Activated CD4-positive, alpha-beta T cell treated with anti-CD3 and anti-CD28 coated beads, Interleukin-2, Interleukin-6, amounts not matched to agents 100 ng/mL and 50 ng/mL, durations not matched to agents 16 hours and 8 hours (primary cell): Measurements from ENCODE around the gene TRIM10.
"Not testable (repeated sequence)": the region's sequence is repeated elsewhere in the genome, so short reads cannot be mapped to it uniquely, and the experiment has no call there.

ENCODE experiments used
- DNase-seq: peaks from one replicate; pipeline ENCODE4 v3.0.0-alpha.2; 2020

Gene TRIM10

DNA sequence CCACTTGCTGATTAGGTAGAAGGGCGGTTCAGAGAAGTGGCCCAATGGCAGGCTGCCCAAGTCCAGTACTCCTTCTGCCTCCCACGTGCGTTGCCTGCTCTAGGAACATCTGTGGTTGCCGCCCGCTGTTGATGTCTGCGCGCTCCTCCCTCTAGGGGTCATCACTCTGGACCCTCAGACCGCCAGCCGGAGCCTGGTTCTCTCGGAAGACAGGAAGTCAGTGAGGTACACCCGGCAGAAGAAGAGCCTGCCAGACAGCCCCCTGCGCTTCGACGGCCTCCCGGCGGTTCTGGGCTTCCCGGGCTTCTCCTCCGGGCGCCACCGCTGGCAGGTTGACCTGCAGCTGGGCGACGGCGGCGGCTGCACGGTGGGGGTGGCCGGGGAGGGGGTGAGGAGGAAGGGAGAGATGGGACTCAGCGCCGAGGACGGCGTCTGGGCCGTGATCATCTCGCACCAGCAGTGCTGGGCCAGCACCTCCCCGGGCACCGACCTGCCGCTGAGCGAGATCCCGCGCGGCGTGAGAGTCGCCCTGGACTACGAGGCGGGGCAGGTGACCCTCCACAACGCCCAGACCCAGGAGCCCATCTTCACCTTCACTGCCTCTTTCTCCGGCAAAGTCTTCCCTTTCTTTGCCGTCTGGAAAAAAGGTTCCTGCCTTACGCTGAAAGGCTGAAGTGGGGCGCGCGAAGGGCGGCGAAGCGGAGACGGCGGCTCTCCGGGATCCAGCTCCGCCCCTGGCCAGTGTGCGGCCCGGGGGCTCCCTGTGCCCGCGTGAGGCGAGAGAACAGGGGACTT, 10.9 kb upstream of the TRIM10 start:
- DNase-seq = no peak

DNA sequence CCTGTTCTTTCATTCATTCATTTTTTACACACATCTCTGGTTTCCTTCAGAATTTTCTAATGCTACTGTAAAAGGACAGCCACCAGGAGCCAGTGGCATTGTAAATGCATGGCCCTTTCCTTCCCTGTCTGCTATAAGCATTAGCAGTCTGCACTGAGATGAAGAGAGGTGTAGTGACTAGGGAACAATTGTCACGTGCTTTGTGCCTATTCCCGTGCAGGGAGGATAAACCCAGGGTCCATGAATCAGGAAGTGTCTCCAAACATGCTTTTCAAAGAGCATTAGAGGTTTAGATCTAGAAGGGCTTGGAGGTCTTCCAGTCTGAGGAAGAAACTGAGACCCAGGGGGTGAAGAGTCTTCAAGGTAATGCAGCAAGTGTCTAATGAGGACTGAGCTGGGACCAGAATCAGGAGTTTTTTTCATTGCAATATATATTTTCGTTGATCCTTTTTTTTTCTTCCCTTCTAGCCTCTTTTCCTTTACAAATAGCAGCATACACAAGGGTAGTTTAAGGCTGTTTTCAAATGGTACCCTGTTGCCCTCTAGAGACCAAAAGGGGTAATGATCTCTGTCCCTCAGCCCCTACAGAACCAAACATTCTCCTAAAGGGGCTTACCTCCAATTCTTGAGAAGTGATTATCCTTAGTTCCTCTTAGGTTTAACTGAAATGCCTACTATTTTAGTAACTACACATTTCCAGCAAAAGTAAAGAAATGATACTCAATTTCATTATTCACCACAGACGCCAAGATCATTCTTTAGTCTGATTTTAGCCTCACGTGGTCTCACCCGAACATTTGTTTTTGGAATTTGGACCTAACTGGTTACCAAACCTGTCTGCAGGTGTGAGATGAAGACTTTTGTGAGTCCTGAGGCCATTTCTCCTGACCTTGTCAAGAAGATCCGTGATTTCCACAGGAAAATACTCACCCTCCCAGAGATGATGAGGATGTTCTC, 8.9 kb upstream of the TRIM10 start:
- peak; percentile 55 for DNase-seq

DNA sequence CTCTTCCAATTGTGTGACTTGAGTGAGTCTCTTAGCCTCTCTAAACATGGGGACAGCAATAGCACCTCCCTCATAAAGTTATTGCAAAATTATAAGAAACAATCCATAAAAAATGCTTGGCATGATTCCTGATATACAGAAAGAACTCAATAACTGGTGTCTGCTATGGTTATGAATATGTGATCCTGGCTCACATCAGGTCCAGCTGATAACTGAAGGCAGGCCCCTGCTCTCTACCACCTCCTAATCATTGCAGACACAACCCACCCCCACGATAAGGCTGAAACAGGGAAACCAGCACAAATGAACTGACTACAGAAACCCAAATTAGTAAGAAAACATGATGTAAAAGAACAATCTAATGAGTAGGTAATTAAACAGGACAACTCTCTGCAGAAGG, 7.7 kb upstream of the TRIM10 start:
- DNase-seq = no peak

DNA sequence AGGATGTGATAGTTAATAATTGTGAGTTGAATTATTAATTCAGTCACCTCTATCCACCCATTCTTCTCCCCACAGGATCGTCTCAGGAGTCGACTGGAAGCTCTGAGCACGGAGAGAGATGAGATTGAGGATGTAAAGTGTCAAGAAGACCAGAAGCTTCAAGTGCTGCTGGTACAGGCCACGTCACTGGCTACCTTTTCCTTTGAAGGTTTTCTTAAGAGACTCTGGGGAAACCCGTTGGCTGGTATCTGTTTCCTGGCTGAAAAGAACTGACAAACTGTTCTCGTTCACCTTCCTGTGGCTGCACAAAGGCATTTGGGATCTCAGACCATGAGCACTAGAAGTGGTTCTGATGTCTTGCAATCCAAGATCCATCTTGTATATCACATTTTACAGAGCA, 6.1 kb upstream of the TRIM10 start:
- peak; percentile 26 for DNase-seq

DNA sequence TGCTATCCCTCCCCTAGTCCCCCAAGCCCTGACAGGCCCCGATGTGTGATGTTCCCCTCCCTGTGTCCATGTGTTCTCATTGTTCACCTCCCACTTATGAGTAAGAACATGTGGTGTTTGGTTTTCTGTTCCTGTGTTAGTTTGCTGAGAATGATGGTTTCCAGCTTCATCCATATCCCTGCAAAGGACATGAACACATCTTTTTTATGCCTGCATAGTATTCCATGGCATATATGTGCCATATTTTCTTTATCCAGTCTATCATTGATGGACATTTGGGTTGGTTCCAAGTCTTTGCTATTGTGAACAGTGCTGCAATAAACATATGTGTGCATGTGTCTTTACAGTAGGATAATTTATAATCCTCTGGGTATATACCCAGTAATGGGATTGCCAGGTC, 4.2 kb upstream of the TRIM10 start:
- not testable (repeated sequence) for DNase-seq

DNA sequence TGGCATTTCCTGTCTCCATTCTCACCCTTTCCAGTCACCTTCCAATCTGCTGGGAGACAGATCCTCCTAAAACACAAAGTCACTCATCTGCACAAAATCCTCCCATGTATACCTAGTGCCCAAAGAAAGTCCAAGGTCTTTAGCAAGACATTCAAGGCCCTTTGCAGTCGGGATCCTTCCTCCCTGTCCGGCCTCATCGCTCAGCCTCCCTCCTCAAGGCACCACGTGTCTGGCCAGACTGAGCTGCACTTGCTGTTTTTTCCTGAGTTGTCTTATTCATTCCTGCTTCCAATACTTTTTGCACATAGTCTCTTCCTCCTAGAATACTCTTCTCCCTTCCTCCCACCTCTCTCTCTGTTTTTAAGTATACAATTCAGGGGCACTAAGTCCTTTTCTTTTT, 3.7 kb upstream of the TRIM10 start:
- DNase-seq = no peak

DNA sequence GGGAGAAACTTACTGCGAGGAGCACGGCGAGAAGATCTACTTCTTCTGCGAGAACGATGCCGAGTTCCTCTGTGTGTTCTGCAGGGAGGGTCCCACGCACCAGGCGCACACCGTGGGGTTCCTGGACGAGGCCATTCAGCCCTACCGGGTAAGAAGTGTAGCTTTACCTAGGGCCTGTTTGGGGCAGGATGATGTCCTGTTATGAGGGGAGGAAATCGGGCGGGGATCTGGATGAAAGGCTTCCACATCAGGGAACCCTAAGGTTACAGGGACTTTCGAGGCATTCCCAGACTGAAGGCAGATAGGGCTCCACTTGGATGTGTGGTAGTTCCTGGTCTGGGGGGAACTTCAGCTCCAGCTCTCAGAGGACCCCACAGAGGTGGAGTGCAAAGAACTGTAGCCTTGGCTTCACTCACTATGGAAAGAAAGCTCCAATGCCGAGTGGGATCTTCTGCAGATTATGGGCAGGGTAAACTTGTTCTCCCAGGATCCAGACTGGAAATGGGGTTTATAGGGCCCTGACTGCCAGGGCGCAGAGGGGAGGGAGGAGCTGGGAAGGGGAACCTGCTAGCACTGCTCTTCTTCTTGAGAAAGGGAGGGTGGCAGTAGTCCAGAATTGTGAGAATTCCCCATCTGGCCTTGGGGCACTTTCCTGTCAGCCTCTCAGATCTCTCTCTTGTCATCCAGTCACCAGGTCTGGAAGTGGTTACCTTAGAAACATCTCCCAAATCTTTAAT, 3.1 kb upstream of the TRIM10 start:
- no peak for DNase-seq

DNA sequence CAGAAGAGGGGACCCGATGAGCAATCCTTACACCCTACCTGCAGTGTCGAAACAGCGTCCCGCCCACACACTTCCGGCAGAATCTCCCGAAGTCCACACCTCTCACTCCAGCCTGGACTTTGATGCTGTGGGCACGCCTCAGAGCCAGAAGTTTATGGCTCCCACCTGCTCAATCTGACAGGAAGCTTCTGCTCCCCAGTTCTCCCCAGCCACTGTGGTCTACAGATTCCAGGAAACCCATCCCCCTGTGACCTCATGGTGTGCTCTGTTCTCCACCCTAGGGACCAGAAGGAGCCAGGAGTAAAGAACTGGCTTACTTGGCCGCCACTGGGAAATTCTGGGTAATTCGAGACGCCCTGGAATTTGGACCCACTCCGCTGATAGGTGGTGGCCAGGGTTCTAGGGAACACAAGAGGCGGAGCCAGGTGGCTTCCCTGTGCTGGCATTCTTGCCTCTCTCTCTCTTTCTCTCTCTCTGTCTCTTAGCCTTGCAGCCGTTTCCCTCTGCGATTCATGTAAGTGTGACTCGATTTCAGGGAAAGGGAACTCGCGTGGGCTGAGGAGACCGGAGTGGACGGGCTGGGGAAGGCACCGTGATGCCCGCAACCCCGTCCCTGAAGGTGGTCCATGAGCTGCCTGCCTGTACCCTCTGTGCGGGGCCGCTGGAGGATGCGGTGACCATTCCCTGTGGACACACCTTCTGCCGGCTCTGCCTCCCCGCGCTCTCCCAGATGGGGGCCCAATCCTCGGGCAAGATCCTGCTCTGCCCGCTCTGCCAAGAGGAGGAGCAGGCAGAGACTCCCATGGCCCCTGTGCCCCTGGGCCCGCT, 2.3 kb upstream of the TRIM10 start, which contains the start of gene TRIM15:
TRIM15 (plus strand) TSS at position 457 of the 828 bp plus-strand sequence; CDS start at position 596, 139 bp downstream.
- peak; percentile 36 for DNase-seq

DNA sequence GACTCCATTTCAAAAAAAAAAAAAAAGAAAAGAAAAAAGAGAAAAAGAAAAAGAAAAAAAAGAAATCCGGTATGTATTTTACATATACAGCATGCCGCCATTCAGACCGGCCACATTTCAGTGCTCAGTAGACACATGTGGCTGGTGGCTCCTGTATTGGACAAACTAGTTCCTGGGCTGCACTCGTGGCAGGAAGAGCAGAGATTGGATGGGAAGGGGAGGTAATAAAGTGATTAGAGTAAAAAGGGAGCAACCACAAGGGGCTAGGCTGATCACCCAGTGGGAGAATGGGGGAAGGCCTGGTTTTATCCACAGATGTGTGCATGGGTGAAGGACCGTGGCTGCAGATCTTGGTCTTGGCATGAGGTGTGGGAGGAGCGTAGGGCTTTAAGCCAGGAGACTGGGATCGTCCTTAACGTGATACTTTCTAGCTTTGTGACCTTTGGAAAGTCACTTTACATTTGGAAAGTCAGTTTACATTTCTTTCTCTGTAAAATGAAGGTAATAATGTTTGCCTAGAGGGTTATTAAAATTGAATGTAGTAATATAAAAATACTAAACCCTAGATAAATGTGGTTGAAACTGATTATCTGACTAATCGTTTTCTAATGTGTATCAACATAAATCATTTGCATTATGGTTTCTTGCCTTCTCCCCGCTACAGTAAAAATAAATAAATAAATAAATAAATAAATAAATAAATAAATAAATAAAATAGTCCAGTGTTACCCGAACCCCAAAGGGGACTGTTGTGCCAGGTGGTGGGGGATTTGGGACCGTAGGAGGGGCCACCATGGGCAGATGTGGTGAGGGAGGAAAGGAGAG, 1.5 kb upstream of the TRIM10 start:
- DNase-seq = no peak

DNA sequence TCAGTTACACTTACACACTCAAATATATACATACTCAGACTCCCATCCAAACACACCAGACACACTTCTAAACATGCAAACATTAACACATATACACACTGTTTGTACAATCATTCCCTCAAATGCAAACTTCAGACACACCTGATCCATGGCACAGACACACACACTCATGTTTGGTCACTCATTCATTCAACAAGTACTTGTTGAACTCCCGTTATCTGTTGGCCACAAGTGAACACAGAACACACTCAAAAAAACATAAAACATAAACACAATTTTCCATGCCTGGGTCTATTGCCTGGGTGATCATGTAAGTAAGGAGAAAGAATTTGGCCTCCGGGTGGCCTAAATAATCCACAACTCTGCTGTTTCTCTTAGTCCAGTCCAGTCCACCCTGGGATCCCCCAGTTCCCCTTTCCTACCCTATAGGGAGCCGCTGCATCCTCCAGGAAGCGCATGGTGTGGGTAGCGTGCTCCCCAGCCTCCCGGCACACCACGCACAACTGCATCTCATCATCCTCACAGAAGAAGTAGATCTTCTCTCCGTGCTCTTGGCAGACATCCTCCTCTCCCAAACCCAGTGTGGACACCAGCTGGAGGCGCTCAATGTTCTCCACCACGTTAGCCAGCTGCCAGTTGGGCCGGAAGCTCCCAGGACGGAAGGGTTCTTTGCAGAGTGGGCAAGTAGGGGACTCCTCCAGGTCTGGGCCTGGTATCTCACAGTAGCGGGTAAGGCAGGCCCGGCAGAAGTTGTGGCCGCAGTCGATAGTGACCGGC, 815 bp downstream of the TRIM10 start:
- no peak for DNase-seq

DNA sequence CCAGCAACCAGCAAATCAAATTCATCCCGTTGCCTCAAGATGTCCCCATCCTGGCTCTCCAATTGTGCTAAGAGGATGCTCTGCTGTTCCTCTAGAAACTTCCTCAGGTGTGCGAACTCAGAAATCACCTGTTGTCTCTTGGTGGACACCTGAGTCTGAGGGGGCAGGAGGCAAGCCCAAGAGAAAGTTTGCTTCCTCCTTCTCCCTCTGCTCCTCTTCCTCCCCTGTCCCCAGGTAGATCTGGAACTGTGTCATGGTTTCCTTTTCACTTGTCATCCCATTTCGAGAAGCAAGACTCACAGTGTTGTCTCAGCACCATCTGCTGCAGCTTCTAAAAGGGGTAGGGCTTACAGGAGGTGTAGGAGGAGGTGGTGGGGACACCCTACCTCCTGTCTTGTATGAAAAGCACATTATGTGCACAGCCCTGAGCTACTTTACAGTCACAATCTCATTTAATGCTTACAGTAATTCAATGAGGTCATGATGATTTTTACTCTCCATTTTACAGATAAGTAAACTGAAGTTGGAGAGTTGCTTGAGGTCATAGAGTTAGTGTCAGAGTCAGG, 2.5 kb downstream of the TRIM10 start:
- no peak for DNase-seq

DNA sequence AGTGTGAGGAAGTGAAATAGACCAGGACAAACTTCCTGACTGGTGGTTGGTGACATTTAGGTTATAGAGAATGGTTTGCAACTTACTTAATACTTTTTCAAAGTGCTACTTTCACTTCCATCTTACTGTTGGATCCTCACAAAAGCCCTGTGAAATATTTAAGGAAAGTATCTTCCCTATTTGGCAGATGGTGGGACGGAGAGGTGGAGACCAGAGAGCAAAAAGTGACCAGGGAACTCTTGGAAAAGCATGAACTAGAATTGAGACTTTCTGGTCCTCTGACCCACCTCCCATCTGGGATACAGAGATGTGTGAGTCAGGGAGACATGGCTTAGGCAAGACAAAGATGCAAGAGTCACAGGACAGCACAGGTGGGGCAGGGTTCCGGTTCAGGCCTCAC, 3.0 kb downstream of the TRIM10 start:
- DNase-seq = no peak

DNA sequence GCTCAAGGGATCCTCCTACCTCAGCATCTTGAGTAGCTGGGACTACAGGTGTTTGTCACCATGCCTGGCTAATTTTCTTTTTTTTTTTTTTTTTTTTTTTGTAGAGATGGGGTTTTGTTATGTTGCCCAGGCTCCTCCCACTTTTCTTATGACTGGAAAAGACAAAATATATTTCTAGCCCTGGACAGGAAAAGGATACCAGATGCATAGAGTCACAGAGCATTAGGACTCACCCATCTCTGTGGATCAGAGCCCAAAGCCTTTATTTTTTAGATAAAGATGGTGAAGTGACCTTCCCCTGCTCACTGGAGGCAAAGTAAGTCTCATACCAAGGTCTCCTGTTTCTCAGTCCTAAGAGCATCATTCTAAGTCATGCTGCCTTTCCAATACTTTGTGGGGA, 3.4 kb downstream of the TRIM10 start:
- no peak for DNase-seq

DNA sequence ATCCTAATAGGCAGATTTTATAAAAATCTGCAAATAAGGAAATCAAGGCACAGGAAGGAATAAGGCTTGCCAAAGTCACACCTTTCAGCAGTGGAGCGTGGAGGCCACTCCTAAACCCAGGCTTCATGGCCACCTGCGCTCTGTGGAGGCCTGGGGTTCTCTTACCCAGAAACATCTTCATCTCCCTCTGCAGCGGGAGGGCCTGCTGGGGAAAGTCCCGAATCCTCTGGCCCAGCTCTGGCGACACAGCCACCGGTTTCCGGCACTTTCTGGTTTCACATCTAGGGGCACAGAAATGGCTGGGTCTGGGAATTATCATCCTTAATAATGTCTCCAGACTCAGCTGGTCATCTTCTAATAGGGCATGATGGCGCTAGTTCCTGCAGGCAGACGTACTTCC, 4.2 kb downstream of the TRIM10 start:
- DNase-seq = no peak

DNA sequence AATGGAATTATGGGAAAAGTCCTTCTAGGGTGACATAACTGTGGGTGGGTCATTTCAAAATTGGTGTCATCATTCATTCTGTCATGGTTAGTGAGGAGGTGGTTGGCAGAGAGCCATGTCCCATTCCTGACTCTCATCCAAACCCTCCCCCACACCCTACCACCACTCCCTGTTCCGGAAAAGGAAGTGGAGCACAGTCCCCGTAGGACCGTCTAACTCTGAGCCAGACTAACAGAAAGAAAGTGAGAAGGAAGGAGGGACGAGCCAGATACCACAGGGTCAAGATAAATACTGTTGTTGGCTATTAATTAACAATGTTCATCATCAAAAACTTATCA, 4.8 kb downstream of the TRIM10 start:
- no peak for DNase-seq

DNA sequence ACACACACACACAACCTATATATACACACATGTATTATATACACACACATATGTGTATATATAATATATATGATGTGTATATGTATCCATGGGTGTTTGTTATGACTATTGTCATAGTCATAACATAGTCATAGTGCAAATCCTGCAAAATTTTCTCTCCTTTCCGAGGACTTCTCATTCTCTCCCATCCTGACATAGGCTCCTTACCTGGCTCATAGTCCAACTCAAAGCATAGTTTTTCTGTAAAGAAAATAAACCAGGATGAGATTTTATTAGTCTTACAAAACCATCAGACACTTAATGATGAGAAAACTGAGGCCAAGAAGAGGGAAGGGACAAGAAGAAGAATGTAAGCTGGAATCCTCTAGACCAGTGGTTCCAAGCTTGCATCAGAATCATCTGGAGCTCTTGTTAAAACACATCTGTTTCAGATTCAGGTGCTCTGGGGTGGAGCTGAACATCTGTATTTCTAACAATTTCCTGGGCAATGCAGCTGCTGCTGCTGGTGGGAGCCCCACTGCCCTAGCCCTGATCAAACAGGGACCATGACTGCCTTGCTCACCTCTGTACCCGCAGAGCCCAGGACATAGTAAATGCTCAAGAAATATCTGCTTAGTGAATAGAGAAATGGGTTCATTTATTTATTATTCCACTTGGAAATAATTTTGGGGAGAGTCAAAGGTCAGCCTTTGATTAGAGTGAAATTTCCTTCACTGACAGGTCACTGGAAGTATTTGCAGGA, 5.3 kb downstream of the TRIM10 start:
- DNase-seq = no peak

DNA sequence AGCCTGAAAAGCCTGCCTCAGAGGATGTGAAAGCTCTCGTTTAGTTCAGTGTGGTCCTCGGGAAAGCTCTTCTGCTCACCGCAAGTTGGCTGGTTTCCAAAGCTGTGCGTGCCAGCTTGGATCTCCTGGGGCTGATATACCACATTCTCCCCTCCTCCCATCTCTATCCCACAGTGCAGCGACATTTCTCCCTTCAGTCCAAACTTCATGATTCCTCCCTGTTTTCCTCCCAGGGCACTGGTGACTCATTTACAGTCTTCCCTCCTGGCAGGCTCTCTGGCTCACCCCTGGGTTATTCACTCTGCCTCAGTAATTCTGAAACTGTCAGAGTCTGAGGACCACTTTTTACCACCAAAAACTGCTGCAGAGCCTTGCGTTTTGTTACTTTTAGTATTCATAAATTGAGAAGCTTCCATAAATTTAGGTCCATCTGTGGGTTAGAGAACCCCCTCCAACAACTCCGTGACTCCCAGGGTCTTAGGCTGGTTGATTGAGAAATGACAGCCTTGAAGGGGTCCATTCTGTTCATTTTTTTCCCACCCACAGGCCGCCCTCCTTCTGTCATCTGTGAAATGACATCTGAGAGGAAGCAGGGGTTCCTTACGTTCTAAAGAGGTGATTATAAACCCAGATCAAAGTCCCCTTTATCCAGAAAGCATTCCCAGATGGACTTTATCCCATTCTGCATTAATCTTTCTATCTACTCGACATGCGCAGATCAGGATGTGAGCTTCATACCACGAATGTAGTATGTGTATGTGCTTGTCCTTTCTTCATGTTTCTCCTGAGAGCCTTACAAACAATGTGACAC, 6.1 kb downstream of the TRIM10 start:
- DNase-seq = no peak

DNA sequence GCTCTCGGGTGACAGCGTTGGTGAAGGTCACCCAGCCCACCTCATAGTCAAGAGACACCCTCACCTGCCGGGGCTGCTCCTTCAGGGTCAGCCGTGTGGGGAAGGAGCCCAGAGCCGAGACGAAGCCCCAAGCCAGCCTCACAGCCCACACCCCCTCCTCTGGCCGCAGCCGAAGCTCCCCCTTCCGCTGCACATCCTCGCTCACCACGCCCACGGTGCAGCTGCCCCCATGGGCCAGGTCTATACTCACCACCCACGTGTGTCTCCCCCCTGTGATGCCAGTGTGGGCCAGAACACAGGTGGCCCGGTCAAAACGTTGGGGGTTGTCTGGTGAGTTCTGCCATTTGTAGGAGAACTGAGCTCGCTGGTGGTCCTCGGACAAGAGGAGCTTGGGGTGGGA, 7.0 kb downstream of the TRIM10 start:
- no peak for DNase-seq
